GM19099 (cell line): ENCODE measurements around the gene GRM5.

Source experiments
- POLR2A ChIP-seq: IDR thresholded peaks from 3 replicates; pipeline ENCODE4 v1.6.1; 2011; ENCODE audit warnings: low read depth; ENCODE audit not compliant: insufficient read length; ENCODE audit errors: extremely low read depth

GRM5 gene

GRCh38 chr11:88579466-88579865 lies 486.3 kb downstream of the GRM5 start:
- TF ChIP-seq POLR2A: no peak

GRCh38 chr11:88576741-88577140 lies 489.0 kb downstream of the GRM5 start:
- no peak for TF ChIP-seq POLR2A

- TF ChIP-seq POLR2A: no peak
These were observed 489.9 kb downstream of the GRM5 start for GRCh38 chr11:88575916-88576315.

GRCh38 chr11:88569342-88569741 lies 496.4 kb downstream of the GRM5 start:
- TF ChIP-seq POLR2A: no peak

GRCh38 chr11:88555829-88556202 lies 510.0 kb downstream of the GRM5 start:
- TF ChIP-seq POLR2A: no peak

GRCh38 chr11:88555018-88555828 lies 510.6 kb downstream of the GRM5 start:
- TF ChIP-seq POLR2A: no peak

- no peak for TF ChIP-seq POLR2A
These were observed 512.6 kb downstream of the GRM5 start for GRCh38 chr11:88553204-88553603.

- TF ChIP-seq POLR2A: no peak
These were observed 513.3 kb downstream of the GRM5 start for GRCh38 chr11:88552379-88553062.

GRCh38 chr11:88544656-88545280 lies 521.0 kb downstream of the GRM5 start:
- TF ChIP-seq POLR2A: no peak

- no peak for TF ChIP-seq POLR2A
These were observed 521.7 kb downstream of the GRM5 start for GRCh38 chr11:88543902-88544655.

- no peak for TF ChIP-seq POLR2A
These were observed 524.8 kb downstream of the GRM5 start for GRCh38 chr11:88541006-88541405.

GRCh38 chr11:88538098-88538497 lies 527.7 kb downstream of the GRM5 start:
- no peak for TF ChIP-seq POLR2A

GRCh38 chr11:88537613-88538012 lies 528.2 kb downstream of the GRM5 start:
- no peak for TF ChIP-seq POLR2A

- TF ChIP-seq POLR2A: no peak
These were observed 529.0 kb downstream of the GRM5 start for GRCh38 chr11:88536616-88537265.
